HepG2 (cell line): Measurements from ENCODE around the gene PHKG2. TPM values are rescaled to one million over a fixed set of nuclear protein-coding genes. Genes with fewer than 3 reads are reported as not detected.

Experiments
- HES4 ChIP-seq: sonication (generic); formaldehyde crosslinking; IDR thresholded peaks from 2 replicates; pipeline ENCODE4 v1.9.0; 2021; ENCODE audit warnings: mild to moderate bottlenecking, missing genetic modification reagents, borderline replicate concordance
- HNF4A ChIP-seq: sonication (generic); formaldehyde crosslinking; IDR thresholded peaks from 2 replicates; pipeline ENCODE4 v1.4.0; 2020; ENCODE audit warnings: missing genetic modification reagents
- KDM1A ChIP-seq: IDR thresholded peaks from 2 replicates; pipeline ENCODE4 v1.6.1; 2016; ENCODE audit warnings: missing compliant biosample characterization
- PHF21A ChIP-seq: sonication (generic); formaldehyde crosslinking; IDR thresholded peaks from 2 replicates; pipeline ENCODE4 v1.5.0; 2020; ENCODE audit warnings: mild to moderate bottlenecking, missing genetic modification reagents
- SALL1 ChIP-seq: sonication (generic); formaldehyde crosslinking; IDR thresholded peaks from 2 replicates; pipeline ENCODE4 v1.8.0; 2022; ENCODE audit warnings: mild to moderate bottlenecking, missing genetic modification reagents
- TBL1XR1 ChIP-seq: fragments of 150-350 bp; IDR thresholded peaks from 2 replicates; pipeline ENCODE4 v1.6.1; 2014; ENCODE audit warnings: borderline replicate concordance, low read length; ENCODE audit not compliant: partially characterized antibody
- TFDP2 ChIP-seq: sonication (generic); formaldehyde crosslinking; IDR thresholded peaks from 2 replicates; pipeline ENCODE4 v1.4.0; 2020; ENCODE audit warnings: missing genetic modification reagents
- YEATS4 ChIP-seq: sonication (generic); formaldehyde crosslinking; IDR thresholded peaks from 2 replicates; pipeline ENCODE4 v1.4.0; 2020; ENCODE audit warnings: missing genetic modification reagents, borderline replicate concordance
- ZC3H13 ChIP-seq: sonication (generic); formaldehyde crosslinking; IDR thresholded peaks from 2 replicates; pipeline ENCODE4 v1.8.1; 2023; ENCODE audit warnings: mild to moderate bottlenecking, missing genetic modification reagents, moderate library complexity
- ZNF234 ChIP-seq: sonication (generic); formaldehyde crosslinking; conservative IDR thresholded peaks from 2 replicates; pipeline ENCODE4 v1.5.1; 2020; ENCODE audit warnings: mild to moderate bottlenecking, missing genetic modification reagents
- ZNF326 ChIP-seq: sonication (generic); formaldehyde crosslinking; IDR thresholded peaks from 2 replicates; pipeline ENCODE4 v1.4.0; 2020; ENCODE audit warnings: missing genetic modification reagents, borderline replicate concordance
- polyA plus RNA-seq, 8 experiments: library from polyadenylated mRNA; depleted of rRNA in 3 of 8; stranded (reverse) in 7 of 8; unstranded in 1 of 8; fragments of >200 nt; fragmentation: Illumina TruSeq in 4 of 8; extraction: Trizol in 4 of 8; gene quantifications; 2 replicates each; pipeline versions ENCODE4 v1.2.1 to v1.2.3, GENCODE V29; 2011 to 2016; ENCODE audit warnings: low read depth in 4 of 8, missing spikeins in 1 of 8, mixed read lengths in 1 of 8; ENCODE audit not compliant: insufficient read depth in 1 of 8
- total RNA-seq, 5 experiments: library from RNA; depleted of rRNA; stranded (reverse); fragments of >200 nt; fragmentation: Illumina TruSeq; extraction: Trizol; gene quantifications; 2 replicates each; pipeline ENCODE4 v1.2.3, GENCODE V29; 2016; ENCODE audit warnings: low read depth in 1 of 5
- TF ChIP-seq, protein P1 (sequence below): sonication (generic); formaldehyde crosslinking; IDR thresholded peaks from 2 replicates; pipeline ENCODE4 v1.4.0; 2020; ENCODE audit warnings: missing genetic modification reagents, borderline replicate concordance
- TF ChIP-seq, protein P2 (sequence below): sonication (generic); formaldehyde crosslinking; IDR thresholded peaks from 2 replicates; pipeline ENCODE4 v1.8.1; 2023; ENCODE audit warnings: missing genetic modification reagents, mild to moderate bottlenecking, borderline replicate concordance
- TF ChIP-seq, protein P3 (sequence below): sonication (generic); formaldehyde crosslinking; IDR thresholded peaks from 2 replicates; pipeline ENCODE4 v1.4.0; 2020; ENCODE audit warnings: missing genetic modification reagents

PHKG2 gene
- total and polyA plus RNA-seq, 2 of the 13 experiments (the other 11 are each of a cell fraction or from before 2014, with no cell fraction given), result 37.4 to 42.1 TPM

GRCh38 chr16:30761928-30762902 lies 14.0 kb downstream of the PHKG2 start, which contains the start of the genes CFAP119 and RNF40 (continued):
- TF ChIP-seq ZNF234 (CRISPR knock-in tag) (no peak), KDM1A (CRISPR knock-in tag) (no peak), HNF4A (no peak; the same call in 1 of the 2 replicates), TBL1XR1 (no peak), HES4 (CRISPR knock-in tag) (no peak; the same call in 1 of the 2 replicates), ZC3H13 (CRISPR knock-in tag) (no peak), TFDP2 (CRISPR knock-in tag) (peak; percentile 85), SALL1 (CRISPR knock-in tag) (peak; percentile 56), YEATS4 (CRISPR knock-in tag) (peak; percentile 80), ZNF326 (CRISPR knock-in tag) (no peak), PHF21A (CRISPR knock-in tag) (peak; percentile 64; the same call in 1 of the 2 replicates)
- TF ChIP-seq, protein P1, sequence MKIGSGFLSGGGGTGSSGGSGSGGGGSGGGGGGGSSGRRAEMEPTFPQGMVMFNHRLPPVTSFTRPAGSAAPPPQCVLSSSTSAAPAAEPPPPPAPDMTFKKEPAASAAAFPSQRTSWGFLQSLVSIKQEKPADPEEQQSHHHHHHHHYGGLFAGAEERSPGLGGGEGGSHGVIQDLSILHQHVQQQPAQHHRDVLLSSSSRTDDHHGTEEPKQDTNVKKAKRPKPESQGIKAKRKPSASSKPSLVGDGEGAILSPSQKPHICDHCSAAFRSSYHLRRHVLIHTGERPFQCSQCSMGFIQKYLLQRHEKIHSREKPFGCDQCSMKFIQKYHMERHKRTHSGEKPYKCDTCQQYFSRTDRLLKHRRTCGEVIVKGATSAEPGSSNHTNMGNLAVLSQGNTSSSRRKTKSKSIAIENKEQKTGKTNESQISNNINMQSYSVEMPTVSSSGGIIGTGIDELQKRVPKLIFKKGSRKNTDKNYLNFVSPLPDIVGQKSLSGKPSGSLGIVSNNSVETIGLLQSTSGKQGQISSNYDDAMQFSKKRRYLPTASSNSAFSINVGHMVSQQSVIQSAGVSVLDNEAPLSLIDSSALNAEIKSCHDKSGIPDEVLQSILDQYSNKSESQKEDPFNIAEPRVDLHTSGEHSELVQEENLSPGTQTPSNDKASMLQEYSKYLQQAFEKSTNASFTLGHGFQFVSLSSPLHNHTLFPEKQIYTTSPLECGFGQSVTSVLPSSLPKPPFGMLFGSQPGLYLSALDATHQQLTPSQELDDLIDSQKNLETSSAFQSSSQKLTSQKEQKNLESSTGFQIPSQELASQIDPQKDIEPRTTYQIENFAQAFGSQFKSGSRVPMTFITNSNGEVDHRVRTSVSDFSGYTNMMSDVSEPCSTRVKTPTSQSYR, result peak; percentile 86; the same call in 1 of the 2 replicates
- TF ChIP-seq, protein P2, sequence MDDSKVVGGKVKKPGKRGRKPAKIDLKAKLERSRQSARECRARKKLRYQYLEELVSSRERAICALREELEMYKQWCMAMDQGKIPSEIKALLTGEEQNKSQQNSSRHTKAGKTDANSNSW (CRISPR knock-in tag), result no peak
- TF ChIP-seq, protein P3, sequence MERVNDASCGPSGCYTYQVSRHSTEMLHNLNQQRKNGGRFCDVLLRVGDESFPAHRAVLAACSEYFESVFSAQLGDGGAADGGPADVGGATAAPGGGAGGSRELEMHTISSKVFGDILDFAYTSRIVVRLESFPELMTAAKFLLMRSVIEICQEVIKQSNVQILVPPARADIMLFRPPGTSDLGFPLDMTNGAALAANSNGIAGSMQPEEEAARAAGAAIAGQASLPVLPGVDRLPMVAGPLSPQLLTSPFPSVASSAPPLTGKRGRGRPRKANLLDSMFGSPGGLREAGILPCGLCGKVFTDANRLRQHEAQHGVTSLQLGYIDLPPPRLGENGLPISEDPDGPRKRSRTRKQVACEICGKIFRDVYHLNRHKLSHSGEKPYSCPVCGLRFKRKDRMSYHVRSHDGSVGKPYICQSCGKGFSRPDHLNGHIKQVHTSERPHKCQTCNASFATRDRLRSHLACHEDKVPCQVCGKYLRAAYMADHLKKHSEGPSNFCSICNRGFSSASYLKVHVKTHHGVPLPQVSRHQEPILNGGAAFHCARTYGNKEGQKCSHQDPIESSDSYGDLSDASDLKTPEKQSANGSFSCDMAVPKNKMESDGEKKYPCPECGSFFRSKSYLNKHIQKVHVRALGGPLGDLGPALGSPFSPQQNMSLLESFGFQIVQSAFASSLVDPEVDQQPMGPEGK (CRISPR knock-in tag), result peak; percentile 93
